Body of pancreas (tissue), 4 donors: ENCODE measurements around the gene KIF17.

ENCODE experiments used
- POLR2A ChIP-seq, 3 donors: fragments of 450-650 bp; IDR thresholded peaks; one replicate each; pipeline ENCODE4 v1.6.1; 2016; ENCODE audit warnings: antibody characterized with exemption in 3 of 3, mild to moderate bottlenecking in 2 of 3
- TF ChIP-seq, protein P1 (sequence below), 7 experiments: fragments of 450-650 bp in 4 of 7; fragments of 200-600 bp in 3 of 7; sonication (generic) in 3 of 7; IDR thresholded peaks; one replicate each; pipeline ENCODE4 v1.5.1; 2016 to 2019; ENCODE audit warnings: antibody characterized with exemption in 7 of 7

DNA sequence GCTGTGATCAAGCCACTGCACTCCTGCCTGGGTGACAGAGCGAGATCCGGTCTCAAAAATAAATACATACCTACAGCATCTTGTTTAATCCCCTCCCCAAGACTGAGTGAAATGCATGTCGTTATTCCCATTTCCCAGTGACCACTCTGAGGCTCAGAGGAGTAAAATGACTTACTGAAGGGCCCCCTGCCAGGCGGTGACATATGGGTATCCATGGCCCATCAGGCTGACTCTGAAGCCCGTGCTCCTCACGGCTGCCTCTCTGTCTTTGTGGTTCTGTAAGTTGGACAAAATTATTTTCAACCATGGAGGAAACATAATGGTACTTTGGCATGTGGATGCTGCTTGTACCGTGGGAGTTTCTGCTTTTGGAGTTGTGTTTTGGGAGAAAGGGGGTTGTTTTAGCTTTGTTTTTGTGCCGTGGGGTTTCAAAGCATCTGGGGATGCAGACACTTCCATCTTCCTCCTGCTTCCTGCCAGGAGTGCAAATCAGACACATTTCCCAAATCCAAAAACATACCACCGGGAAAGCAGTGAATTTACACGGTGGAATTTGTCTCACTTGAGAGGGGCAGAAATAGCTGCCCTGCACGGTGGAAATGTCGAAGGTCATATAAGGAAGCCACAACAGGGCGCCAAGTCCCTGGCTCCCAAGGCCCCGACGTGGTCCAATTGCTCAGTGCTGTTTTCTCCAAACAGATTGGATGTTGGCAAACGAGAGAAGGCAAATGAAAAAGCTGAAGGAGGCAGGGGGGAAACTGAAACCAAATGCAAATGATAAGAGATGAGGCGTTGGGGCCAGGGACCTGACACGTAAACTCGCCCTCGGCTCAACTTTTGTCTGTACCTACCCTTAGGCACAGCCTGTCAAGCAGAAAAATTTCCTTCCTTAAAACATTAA lies 101.6 kb downstream of the KIF17 start:
- TF ChIP-seq, protein P1, sequence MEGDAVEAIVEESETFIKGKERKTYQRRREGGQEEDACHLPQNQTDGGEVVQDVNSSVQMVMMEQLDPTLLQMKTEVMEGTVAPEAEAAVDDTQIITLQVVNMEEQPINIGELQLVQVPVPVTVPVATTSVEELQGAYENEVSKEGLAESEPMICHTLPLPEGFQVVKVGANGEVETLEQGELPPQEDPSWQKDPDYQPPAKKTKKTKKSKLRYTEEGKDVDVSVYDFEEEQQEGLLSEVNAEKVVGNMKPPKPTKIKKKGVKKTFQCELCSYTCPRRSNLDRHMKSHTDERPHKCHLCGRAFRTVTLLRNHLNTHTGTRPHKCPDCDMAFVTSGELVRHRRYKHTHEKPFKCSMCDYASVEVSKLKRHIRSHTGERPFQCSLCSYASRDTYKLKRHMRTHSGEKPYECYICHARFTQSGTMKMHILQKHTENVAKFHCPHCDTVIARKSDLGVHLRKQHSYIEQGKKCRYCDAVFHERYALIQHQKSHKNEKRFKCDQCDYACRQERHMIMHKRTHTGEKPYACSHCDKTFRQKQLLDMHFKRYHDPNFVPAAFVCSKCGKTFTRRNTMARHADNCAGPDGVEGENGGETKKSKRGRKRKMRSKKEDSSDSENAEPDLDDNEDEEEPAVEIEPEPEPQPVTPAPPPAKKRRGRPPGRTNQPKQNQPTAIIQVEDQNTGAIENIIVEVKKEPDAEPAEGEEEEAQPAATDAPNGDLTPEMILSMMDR (IDR thresholded peaks at IDR 0.05), result no peak
- TF ChIP-seq POLR2A (IDR thresholded peaks at IDR 0.05), result no peak
